Activated CD4-positive, alpha-beta T cell treated with anti-CD3 and anti-CD28 coated beads for 48 hours (primary cell): Measurements from ENCODE around the gene MFSD6.

ENCODE experiments used
- DNase-seq: peaks from one replicate; pipeline ENCODE4 v3.0.0-alpha.2; 2020

The MFSD6 gene

DNA sequence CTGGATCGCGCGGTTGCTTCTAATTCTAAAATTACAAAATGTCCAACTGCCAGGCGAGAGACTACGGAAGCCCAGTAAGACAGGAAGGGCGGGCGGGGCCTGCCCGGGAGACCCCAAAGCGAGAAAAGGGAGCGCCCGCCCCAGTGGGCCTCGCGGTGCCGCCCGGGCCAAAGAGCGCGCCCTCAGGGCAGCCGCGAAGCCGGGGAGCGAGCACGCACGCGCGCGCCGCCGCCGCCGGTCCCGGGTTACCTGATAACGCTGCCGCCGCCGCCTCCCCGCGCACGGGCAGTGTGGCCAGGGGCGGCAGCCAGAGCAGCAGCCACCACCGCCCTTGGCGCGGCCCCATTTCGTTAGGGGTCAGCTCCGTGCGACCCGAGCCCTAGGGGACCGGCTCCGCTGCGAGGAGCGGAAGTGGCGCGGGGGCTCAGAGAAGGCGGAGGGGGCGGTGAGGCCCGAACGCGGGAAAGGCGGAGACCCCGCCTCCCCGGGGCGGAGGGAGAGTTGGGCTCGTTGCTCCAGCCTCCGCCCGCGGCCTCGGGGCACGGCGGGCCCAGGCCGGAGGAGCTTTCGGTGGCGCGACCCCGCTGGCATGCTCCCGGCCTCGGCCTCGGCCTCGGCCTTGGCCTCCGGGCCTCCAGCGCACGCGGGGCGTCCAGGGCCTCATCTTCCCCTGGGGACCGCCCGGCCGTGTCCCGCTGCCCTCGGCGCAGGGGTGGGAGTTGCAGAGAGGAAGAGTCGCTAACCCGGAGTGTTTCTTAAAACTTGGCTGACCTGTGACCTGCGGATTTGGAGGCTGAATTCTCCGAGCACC lies 126.4 kb downstream of the MFSD6 start, which contains the start of gene NEMP2:
NEMP2 (minus strand) TSS at position 413 of the 811 bp plus-strand sequence; CDS start at position 346, 67 bp downstream.
- DNase-seq = peak; percentile 86

- no peak for DNase-seq
These were observed 126.9 kb downstream of the MFSD6 start for GRCh38 chr2:190535121-190535439.

- no peak for DNase-seq
These were observed 127.4 kb downstream of the MFSD6 start for GRCh38 chr2:190535586-190535985.

DNA sequence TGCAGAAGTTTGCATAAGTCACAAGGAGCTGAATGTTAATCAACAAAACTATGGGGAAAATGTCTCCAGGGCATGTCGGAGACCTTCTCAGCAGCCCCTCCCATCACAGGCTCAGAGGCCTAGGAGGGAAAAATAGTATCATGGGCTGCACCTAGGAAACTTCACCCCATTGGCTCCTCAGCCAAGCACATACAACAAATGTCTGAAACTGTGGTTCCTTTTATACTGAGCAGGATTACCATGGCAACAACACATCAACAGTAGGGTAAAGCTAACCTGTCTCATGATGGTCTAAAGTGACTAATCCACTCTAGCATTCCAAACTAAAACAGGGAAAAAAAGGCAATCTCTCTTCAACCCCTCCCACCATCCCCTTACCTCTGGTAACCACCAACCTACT lies 129.6 kb downstream of the MFSD6 start:
- DNase-seq = no peak

GRCh38 chr2:190538201-190538600 lies 130.0 kb downstream of the MFSD6 start:
- no peak for DNase-seq

DNA sequence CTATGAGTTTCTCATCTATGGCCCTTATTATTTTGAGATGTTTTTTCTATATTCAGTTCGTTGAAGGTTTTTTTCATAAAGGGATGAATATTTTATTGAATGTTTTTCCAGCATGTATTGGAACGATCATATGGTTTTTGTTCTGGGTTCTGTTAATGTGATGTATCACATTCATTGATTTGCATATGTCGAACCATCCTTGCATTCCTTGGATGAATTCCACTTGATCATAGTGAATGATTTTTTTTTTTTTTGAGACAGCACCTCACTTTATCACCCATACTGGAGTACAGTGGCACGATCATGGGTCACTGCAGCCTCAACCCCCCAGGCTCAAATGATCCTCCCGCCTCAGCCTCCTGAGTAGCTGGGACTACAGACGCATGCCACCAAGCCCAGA lies 131.9 kb downstream of the MFSD6 start:
- no peak for DNase-seq

DNA sequence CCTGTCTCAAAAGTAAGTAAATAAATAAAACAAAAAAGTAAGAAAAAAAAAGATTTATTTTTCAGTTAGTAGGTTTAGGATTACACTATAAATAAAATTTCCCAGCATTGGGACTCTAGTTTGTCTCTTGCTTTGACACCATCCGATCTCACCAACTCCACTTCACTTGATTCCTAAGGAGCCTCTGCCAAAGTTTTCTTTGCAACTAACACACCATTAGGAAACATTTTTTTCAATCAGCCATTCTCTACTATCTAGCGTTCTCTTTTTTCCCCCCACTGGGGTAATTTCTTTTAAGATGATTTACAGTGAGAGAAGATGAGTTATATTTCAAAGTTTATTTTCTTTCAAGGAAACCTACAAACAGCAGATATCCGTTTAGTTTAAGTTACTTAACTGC lies 136.9 kb downstream of the MFSD6 start:
- DNase-seq = no peak

DNA sequence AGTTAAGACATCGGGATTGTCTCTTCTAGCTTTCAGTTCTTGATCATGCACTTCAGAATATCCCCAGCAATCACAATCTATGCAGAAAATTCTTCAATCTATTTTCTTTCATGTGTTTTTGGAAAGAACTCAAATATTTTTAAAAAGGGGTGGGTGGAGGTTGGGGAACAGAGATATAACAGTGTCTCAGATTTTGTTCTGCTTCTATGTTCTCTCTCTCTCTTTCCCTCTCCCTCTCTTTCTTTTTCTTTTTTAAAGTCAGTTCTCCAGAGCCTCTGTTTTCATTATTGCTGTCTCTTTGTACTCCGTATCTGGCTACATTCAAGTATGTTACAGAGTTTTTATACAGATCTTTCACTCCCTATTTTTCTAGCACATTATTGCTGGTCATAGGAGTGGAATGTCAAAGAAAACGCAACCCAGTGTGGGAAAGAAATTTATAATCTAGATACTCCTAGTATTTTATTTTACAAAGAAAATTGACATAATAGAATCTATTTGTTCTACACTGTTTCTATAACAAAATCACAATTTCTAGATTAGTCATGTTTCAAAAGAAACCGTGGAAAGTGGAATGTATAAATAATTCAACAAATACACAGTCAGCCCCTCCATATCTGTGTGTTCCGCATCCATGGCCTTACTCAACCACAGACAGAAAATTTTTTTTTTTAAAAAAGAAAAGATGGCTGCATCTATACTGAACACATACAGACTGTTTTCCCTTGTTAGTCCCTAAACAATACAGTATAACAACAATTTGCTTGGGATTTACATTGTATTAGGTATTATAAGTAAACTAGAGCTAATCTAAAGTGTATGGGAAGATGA lies 137.6 kb downstream of the MFSD6 start:
- no peak for DNase-seq

DNA sequence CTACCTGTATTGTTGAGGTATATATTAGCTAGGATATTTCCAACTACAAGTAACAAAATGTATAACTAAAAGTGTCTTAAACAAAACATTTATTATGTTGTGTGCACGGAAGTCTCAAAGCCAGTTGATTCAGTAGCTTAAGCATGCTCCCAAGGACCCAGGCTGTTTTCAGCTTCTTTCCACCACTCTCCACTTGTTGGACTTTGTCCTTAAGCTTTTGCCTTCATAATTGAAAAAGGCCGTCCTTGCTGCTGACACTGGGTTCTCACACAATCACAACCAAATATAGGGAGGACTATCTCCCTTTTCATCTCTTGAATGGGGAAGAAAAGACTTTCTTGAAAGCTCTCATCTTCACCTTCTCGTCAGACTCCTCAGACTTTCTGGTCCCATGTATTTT lies 138.6 kb downstream of the MFSD6 start:
- DNase-seq = no peak

DNA sequence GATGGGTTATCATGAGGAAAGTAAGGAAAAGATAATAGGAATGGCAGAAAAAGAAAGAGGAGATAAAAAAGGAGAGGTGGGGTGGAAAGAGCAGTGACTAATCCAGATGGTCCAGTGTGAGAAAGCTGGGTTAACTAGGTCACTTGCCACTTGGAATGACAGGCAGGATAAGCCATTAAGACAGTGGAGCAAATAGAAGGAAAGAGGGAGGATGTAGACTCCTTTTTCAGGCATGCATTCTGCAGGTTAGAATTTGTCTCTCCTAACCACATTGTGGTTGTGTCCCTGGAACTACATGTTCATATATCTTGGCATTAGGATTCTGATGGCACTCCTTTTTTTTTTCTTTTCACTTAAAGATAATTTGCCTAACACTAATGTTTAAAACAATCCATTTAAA lies 139.7 kb downstream of the MFSD6 start:
- no peak for DNase-seq

GRCh38 chr2:190550137-190550536 lies 142.0 kb downstream of the MFSD6 start:
- no peak for DNase-seq
